Breast epithelium (tissue), 3 donors: Measurements from ENCODE around the gene BEND3. TPM values are rescaled to one million over a fixed set of nuclear protein-coding genes. Genes with fewer than 3 reads are reported as not detected.

Source experiments
- total RNA-seq, 3 donors: library from RNA; depleted of rRNA; stranded (reverse); fragments of >200 nt; gene quantifications; one replicate each; pipeline ENCODE4 v1.1.0, GENCODE V29; 2016

Gene BEND3
- total RNA-seq, 3 donors from 2014 or later: 0.96 to 3.6 (median 2.5) TPM

Other genes with a start within 250 kb of the BEND3 start
- 100 to 1,000 TPM in 2 of 3 donors, 10 to 100 TPM in 1; 16.8 to 470 (median 201) TPM for gene CD24, start 140.8 kb downstream of the BEND3 start, total RNA-seq
- 10 to 100 TPM; 10.8 to 13.5 (median 13.3) TPM for gene MTRES1, start 87.3 kb downstream of the BEND3 start, total RNA-seq